H1 (cell line): ENCODE results near the gene BRME1. TPM values are rescaled to one million over a fixed set of nuclear protein-coding genes. Genes with fewer than 3 reads are reported as not detected.

Experiments
- CEBPB ChIP-seq: IDR thresholded peaks from 2 replicates; pipeline ENCODE4 v1.6.1; 2012; ENCODE audit warnings: low read depth, low read length
- FOSL1 ChIP-seq: IDR thresholded peaks from 2 replicates; pipeline ENCODE4 v1.6.1; 2011; ENCODE audit warnings: mild to moderate bottlenecking, low read depth, low read length, moderate library complexity; ENCODE audit not compliant: insufficient read depth
- JUND ChIP-seq: IDR thresholded peaks from 2 replicates; pipeline ENCODE4 v1.6.1; 2011; ENCODE audit warnings: mild to moderate bottlenecking, improper control_type of control experiment, low read length
- MAFK ChIP-seq: IDR thresholded peaks from 2 replicates; pipeline ENCODE4 v1.6.1; 2012; ENCODE audit warnings: low read depth, mild to moderate bottlenecking, improper control_type of control experiment, low read length
- RXRA ChIP-seq: IDR thresholded peaks from 2 replicates; pipeline ENCODE4 v1.6.1; 2011; ENCODE audit warnings: low read depth, mild to moderate bottlenecking, low read length, moderate library complexity; ENCODE audit not compliant: insufficient read depth
- SRF ChIP-seq: IDR thresholded peaks from 2 replicates; pipeline ENCODE4 v1.6.1; 2011; ENCODE audit warnings: mild to moderate bottlenecking, low read depth, low read length, moderate library complexity
- TEAD4 ChIP-seq: IDR thresholded peaks from 2 replicates; pipeline ENCODE4 v1.6.1; 2012; ENCODE audit warnings: low read depth, low read length, inconsistent platforms, mixed read lengths
- polyA plus RNA-seq, 7 experiments: library from polyadenylated mRNA; depleted of rRNA in 3 of 7; stranded (reverse) in 5 of 7; unstranded in 2 of 7; fragments of >200 nt in 5 of 7; fragments of 200-250 nt in 2 of 7; gene quantifications; 1 replicate in 5 of 7; 2 replicates in 1 of 7; 4 replicates in 1 of 7; pipeline versions ENCODE4 v1.2.1 to v1.2.3, GENCODE V29; 2011 to 2013; ENCODE audit warnings: missing spikeins in 2 of 7, mixed read lengths in 2 of 7
- total RNA-seq: library from RNA; stranded (reverse); fragmentation: NEBNext Ultra II Directional; extraction: Animal tissue kit (Norgen Biotek cat#: 25700); gene quantifications from 2 replicates; pipeline ENCODE4 v1.2.1, GENCODE V29; 2021
- TF ChIP-seq, protein P1 (sequence below): fragments of 300-600 bp; sonication (generic); IDR thresholded peaks from 2 replicates; pipeline ENCODE4 v1.7.1; 2012; ENCODE audit warnings: low read length, moderate library complexity, mild to moderate bottlenecking, inconsistent platforms; ENCODE audit not compliant: insufficient replicate concordance
- TF ChIP-seq, protein P2 (sequence below): IDR thresholded peaks from 2 replicates; pipeline ENCODE4 v1.6.1; 2011; ENCODE audit warnings: low read length, improper control_type of control experiment

Gene BRME1
- total and polyA plus RNA-seq, 2 of the 8 experiments (the other 6 are each of a cell fraction or from before 2014, with no cell fraction given), result 4.6 to 4.7 TPM

DNA sequence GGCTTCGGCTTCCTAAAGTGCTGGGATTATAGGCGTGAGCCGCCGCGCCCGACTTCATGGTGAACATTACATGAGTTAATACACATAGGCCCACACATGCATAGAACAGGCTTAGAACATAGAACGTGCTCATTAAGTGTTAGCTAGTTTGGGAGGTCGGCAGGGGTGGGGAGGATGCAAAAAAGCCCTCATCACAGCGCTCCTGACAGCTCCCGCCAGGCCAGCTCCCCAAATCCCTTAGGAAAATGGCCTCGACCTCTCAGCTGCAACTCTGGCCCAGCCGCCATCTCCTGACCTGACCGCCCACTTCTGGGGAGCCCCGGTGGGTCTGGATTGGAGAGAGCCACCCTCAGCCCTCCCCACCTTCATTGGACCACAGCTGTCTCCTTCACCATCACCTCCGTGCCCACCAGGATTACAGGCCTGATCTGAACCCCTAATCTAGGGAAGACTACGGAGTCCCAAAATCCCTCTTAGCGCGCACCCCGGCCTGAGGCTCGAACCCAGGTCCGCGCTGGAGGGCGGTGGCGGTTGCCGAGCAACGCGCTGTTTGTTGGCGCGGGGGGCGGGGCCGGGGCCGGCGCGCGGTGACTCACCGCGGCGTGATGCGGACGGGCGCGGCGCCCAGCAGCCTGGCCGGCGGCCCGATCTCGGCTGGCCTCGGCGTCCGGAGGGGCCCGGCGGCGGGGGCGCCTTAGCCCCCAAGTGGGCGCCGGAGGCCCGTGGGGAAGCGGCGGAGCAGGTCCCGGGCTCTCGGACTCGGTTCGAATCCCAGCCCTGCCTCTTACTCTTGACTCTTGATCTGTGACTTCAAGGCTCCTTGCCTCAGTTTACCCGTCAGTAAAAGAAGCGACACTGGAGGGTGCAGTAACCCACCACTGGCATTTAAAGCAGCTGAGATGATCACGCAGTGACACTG lies 55.7 kb downstream of the BRME1 start (continued):
- TF ChIP-seq RXRA (no peak), SRF (no peak), JUND (peak; percentile 89), MAFK (no peak), CEBPB (no peak), FOSL1 (0 out of 2 replicates have a peak, but pooled peaks have one; percentile 63), TEAD4 (no peak)
- TF ChIP-seq, protein P1, sequence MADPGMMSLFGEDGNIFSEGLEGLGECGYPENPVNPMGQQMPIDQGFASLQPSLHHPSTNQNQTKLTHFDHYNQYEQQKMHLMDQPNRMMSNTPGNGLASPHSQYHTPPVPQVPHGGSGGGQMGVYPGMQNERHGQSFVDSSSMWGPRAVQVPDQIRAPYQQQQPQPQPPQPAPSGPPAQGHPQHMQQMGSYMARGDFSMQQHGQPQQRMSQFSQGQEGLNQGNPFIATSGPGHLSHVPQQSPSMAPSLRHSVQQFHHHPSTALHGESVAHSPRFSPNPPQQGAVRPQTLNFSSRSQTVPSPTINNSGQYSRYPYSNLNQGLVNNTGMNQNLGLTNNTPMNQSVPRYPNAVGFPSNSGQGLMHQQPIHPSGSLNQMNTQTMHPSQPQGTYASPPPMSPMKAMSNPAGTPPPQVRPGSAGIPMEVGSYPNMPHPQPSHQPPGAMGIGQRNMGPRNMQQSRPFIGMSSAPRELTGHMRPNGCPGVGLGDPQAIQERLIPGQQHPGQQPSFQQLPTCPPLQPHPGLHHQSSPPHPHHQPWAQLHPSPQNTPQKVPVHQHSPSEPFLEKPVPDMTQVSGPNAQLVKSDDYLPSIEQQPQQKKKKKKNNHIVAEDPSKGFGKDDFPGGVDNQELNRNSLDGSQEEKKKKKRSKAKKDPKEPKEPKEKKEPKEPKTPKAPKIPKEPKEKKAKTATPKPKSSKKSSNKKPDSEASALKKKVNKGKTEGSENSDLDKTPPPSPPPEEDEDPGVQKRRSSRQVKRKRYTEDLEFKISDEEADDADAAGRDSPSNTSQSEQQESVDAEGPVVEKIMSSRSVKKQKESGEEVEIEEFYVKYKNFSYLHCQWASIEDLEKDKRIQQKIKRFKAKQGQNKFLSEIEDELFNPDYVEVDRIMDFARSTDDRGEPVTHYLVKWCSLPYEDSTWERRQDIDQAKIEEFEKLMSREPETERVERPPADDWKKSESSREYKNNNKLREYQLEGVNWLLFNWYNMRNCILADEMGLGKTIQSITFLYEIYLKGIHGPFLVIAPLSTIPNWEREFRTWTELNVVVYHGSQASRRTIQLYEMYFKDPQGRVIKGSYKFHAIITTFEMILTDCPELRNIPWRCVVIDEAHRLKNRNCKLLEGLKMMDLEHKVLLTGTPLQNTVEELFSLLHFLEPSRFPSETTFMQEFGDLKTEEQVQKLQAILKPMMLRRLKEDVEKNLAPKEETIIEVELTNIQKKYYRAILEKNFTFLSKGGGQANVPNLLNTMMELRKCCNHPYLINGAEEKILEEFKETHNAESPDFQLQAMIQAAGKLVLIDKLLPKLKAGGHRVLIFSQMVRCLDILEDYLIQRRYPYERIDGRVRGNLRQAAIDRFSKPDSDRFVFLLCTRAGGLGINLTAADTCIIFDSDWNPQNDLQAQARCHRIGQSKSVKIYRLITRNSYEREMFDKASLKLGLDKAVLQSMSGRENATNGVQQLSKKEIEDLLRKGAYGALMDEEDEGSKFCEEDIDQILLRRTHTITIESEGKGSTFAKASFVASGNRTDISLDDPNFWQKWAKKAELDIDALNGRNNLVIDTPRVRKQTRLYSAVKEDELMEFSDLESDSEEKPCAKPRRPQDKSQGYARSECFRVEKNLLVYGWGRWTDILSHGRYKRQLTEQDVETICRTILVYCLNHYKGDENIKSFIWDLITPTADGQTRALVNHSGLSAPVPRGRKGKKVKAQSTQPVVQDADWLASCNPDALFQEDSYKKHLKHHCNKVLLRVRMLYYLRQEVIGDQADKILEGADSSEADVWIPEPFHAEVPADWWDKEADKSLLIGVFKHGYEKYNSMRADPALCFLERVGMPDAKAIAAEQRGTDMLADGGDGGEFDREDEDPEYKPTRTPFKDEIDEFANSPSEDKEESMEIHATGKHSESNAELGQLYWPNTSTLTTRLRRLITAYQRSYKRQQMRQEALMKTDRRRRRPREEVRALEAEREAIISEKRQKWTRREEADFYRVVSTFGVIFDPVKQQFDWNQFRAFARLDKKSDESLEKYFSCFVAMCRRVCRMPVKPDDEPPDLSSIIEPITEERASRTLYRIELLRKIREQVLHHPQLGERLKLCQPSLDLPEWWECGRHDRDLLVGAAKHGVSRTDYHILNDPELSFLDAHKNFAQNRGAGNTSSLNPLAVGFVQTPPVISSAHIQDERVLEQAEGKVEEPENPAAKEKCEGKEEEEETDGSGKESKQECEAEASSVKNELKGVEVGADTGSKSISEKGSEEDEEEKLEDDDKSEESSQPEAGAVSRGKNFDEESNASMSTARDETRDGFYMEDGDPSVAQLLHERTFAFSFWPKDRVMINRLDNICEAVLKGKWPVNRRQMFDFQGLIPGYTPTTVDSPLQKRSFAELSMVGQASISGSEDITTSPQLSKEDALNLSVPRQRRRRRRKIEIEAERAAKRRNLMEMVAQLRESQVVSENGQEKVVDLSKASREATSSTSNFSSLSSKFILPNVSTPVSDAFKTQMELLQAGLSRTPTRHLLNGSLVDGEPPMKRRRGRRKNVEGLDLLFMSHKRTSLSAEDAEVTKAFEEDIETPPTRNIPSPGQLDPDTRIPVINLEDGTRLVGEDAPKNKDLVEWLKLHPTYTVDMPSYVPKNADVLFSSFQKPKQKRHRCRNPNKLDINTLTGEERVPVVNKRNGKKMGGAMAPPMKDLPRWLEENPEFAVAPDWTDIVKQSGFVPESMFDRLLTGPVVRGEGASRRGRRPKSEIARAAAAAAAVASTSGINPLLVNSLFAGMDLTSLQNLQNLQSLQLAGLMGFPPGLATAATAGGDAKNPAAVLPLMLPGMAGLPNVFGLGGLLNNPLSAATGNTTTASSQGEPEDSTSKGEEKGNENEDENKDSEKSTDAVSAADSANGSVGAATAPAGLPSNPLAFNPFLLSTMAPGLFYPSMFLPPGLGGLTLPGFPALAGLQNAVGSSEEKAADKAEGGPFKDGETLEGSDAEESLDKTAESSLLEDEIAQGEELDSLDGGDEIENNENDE, result no peak
- TF ChIP-seq, protein P2, sequence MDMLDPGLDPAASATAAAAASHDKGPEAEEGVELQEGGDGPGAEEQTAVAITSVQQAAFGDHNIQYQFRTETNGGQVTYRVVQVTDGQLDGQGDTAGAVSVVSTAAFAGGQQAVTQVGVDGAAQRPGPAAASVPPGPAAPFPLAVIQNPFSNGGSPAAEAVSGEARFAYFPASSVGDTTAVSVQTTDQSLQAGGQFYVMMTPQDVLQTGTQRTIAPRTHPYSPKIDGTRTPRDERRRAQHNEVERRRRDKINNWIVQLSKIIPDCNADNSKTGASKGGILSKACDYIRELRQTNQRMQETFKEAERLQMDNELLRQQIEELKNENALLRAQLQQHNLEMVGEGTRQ, result no peak
